ENCODE results near the gene MTHFD2L.
A peak's percentile ranks its signal among the peaks of the same experiment; 100 is the strongest.

The MTHFD2L gene

GRCh38 chr4:74317616-74318246 lies 159.8 kb downstream of the MTHFD2L start:
- Mint-ChIP-seq H3K36me3 (ENCODE audit: low read depth) (no peaks in the 10 kb centered on the region), H3K9me3 (no peaks in the 10 kb centered on the region), H3K4me3 (no peak overlapping the region), H3K4me1 (no peaks in the 10 kb centered on the region), H3K27me3 (ENCODE audit: low read depth) (no peaks in the 10 kb centered on the region), H3K27ac (no peak overlapping the region)
- no peak for TF ChIP-seq CTCF (IDR thresholded peaks at IDR 0.05; ENCODE audit: unreplicated experiment in 3 of 3)

DNA sequence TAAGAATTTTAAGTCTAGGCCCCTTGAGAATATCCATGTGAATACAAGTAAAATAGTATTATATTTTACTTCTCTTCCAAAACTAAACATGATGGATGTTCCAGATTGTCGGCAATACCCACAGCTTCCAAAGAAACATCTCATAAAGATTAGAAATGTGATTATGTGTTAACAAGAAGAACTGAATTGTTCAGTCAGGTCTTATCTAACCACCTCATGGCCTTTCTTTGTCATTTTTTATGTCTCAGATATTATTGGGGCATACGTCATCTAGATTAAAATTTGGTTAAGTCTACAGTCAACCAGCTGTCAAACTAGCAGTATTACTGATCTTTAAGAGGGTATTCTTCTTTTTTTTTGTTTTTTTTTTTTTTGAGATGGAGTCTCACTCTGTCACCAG lies 160.4 kb downstream of the MTHFD2L start:
- H3K27me3 Mint-ChIP-seq (ENCODE audit: low read depth): peaks cover 1% of the 10 kb centered on the region
- no peaks in the 10 kb centered on the region for H3K4me1 Mint-ChIP-seq
- H3K36me3 Mint-ChIP-seq (ENCODE audit: low read depth): no peaks in the 10 kb centered on the region
- H3K9me3 Mint-ChIP-seq: no peaks in the 10 kb centered on the region
- no peak for TF ChIP-seq CTCF (IDR thresholded peaks at IDR 0.05; ENCODE audit: unreplicated experiment in 3 of 3)
- H3K27ac Mint-ChIP-seq: no peak overlapping the region
- no peak overlapping the region for H3K4me3 Mint-ChIP-seq

DNA sequence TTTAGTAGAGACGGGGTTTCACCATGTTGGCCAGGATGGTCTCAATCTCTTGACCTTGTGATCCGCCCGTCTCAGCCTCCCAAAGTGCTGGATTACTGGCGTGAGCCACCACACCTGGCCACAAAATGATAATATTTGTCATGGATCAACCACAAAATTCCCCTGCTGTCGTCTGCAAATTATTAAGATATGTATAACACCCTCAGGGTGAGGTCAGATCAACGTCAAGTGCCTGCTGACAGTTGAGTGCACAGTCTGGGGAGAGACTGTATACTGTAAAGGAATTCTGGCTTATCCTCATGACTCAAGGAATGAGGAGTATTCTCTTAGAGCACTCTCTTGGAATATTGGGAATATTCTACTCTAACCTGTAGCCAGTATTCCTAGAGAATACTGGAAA lies 161.6 kb downstream of the MTHFD2L start:
- TF ChIP-seq CTCF (IDR thresholded peaks at IDR 0.05; ENCODE audit: unreplicated experiment in 3 of 3): no peak
- Mint-ChIP-seq H3K4me3 (no peak overlapping the region), H3K9me3 (no peaks in the 10 kb centered on the region), H3K27me3 (ENCODE audit: low read depth) (peaks cover 6% of the 10 kb centered on the region), H3K4me1 (no peaks in the 10 kb centered on the region), H3K36me3 (ENCODE audit: low read depth) (no peaks in the 10 kb centered on the region), H3K27ac (no peak overlapping the region)

DNA sequence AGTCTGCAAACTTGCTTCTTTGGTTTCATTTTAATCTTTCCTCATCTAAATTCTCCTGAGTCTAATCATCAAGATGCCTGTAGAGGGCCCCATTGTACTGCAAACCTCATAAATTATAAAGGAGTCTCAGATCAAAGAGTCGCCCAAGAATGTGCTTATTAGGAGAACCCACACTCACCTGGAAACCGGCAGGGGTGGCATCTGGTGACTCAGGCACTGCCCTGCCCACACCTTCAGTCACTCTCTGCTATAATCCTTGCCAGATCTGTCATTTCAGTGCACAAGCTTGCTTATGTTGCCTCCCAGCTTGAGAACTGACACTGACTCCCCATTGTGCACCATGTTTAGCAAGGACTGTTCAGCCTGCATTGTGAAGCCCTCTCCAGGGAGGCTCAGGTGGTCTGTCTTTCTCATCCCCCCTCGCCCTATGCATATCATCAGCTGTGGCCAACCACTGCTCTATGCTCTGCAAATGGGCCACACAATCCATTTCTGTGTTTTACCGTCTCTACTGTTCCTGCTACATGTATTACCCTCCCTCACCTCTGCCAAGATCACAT lies 162.7 kb downstream of the MTHFD2L start:
- no peak overlapping the region for H3K4me3 Mint-ChIP-seq
- peak; percentile 41 to 58 (median 55) for TF ChIP-seq CTCF (IDR thresholded peaks at IDR 0.05; ENCODE audit: unreplicated experiment in 3 of 3)
- H3K27ac Mint-ChIP-seq: no peak overlapping the region
- no peaks in the 10 kb centered on the region for H3K4me1 Mint-ChIP-seq
- H3K36me3 Mint-ChIP-seq (ENCODE audit: low read depth): no peaks in the 10 kb centered on the region
- H3K9me3 Mint-ChIP-seq: no peaks in the 10 kb centered on the region
- peaks cover 6% of the 10 kb centered on the region for H3K27me3 Mint-ChIP-seq (ENCODE audit: low read depth)

GRCh38 chr4:74322301-74322700 lies 164.4 kb downstream of the MTHFD2L start:
- Mint-ChIP-seq H3K36me3 (ENCODE audit: low read depth) (no peaks in the 10 kb centered on the region), H3K27ac (no peak overlapping the region), H3K9me3 (no peaks in the 10 kb centered on the region), H3K4me1 (no peaks in the 10 kb centered on the region), H3K27me3 (ENCODE audit: low read depth) (peaks cover 6% of the 10 kb centered on the region), H3K4me3 (no peak overlapping the region)
- no peak for TF ChIP-seq CTCF (IDR thresholded peaks at IDR 0.05; ENCODE audit: unreplicated experiment in 3 of 3)

GRCh38 chr4:74323663-74324062 lies 165.7 kb downstream of the MTHFD2L start:
- Mint-ChIP-seq H3K27ac (no peak overlapping the region), H3K4me3 (no peak overlapping the region), H3K27me3 (ENCODE audit: low read depth) (peaks cover 6% of the 10 kb centered on the region), H3K4me1 (no peaks in the 10 kb centered on the region), H3K9me3 (no peaks in the 10 kb centered on the region), H3K36me3 (ENCODE audit: low read depth) (no peaks in the 10 kb centered on the region)
- TF ChIP-seq CTCF (IDR thresholded peaks at IDR 0.05; ENCODE audit: unreplicated experiment in 3 of 3): no peak
